Hematopoietic multipotent progenitor cell treated with erythropoietin and hydrocortisone succinate and interleukin-3 and kit ligand, for 15 days (in vitro differentiated cells): Measurements from ENCODE around the gene SPAAR.
A peak's percentile ranks its signal among the peaks of the same experiment; 100 is the strongest.
"Not testable (repeated sequence)": the region's sequence is repeated elsewhere in the genome, so short reads cannot be mapped to it uniquely, and the experiment has no call there.

ENCODE experiments used
- DNase-seq: peaks from one replicate; pipeline ENCODE4 v3.0.0-alpha.2; 2015; ENCODE audit warnings: low spot score

The SPAAR gene

DNA sequence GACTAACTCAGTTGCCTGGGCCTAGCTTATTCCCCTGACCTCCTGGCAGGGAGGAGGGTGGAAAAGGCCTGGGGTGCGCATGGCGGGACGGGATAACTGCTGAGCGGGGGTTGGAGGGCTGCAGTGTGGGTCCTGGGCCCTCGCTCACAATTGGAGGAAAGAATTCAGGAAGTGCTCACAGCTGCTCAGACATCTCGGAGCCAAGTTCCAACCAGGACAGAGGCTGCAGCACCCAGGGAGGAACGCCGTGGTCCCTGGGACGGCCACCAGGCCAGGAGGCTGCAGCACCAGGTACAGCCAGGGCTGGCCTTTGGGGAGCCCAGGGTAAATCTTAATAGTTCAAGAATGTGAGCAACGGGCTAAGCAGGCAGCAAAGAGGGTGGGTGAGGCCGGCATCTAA, at the start of gene SPAAR:
Gene SPAAR, plus strand, starts transcription at position 217 of the 400 bp plus-strand sequence. CDS start 974 bp downstream, outside the sequence.
- DNase-seq, result no peak

DNA sequence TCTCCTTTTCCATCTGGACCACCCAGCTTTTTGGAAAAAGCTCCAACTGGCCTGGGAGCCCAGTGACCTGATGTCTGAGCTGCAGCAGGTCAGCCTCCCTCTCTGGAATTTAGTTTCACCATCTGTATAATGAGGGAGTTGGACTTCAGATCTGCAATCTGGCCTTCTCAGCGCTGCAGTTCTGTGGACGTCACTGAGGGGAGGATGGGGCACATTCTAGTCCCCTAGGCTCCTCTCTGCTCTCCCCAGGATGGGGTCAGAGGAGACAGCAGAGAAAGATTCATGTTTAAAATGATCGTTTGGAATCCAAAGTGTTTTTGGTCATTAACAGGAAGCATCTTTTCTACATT, 49.3 kb upstream of the SPAAR start:
- DNase-seq, result no peak

GRCh38 chr9:35861161-35861897, 48.0 kb upstream of the SPAAR start:
- no peak for DNase-seq

DNA sequence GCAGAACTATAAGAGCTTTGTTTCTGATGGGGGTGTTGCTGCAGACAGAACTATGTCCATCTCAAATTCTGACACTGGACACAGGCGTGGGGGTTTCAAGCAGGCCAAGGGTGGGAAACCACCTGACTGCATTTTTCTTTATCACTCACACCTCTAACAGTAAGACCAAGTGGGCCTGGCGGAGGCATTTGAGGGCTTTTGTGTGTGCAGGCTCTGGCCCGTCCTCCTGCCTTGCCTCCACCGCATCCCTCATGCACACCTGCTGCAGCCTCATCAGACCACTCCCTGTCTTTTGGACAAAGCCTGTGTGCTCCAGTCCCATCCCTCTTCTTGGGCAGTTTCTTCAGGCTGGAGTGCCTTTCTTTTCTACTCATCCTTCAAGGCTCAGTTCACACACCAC, 47.0 kb upstream of the SPAAR start:
- DNase-seq, result no peak

DNA sequence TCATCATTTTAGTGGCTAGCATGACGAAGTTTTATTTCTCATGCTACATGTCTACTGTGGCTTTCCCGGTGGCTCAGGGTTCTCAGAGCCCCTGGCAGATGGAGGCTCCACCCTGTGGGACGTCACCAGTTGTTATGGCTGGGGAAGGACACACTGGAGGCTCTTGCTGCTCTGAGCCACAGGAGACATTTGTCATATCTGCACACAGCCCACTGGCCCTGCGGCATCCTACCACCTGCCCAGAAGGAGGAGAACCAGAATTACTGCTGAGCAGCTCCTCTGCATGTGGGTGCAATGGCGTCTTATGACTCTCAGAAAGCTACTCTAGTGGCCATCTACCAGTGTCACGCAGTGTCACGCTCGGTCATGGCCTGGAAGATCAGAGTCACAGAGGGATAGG, 45.7 kb upstream of the SPAAR start:
- no peak for DNase-seq

GRCh38 chr9:35864695-35865255, 44.5 kb upstream of the SPAAR start:
- DNase-seq, result no peak

DNA sequence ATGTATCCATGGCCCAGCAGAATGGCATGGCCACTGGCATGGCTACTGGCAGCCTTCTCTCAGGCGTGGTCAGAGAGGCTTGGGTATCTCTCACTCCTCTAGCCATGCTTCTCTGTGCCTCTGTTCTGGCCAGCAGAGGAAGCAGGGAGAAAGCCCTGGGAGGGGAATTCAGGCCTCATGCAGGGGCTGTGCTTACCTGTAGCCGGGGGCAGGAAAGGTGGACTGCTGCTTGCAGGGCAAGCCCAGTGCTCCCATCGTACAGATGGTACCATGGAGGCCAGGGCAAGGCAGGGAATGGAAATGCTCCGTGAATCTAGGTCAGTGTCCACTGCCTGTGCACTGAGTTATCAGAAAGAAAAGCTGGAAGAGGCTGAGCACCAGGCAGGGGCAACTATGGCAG, 41.8 kb upstream of the SPAAR start:
- DNase-seq, result no peak

GRCh38 chr9:35868933-35869332, 40.4 kb upstream of the SPAAR start:
- no peak for DNase-seq

- no peak for DNase-seq
Observed at GRCh38 chr9:35869621-35870216, 39.6 kb upstream of the SPAAR start.

DNA sequence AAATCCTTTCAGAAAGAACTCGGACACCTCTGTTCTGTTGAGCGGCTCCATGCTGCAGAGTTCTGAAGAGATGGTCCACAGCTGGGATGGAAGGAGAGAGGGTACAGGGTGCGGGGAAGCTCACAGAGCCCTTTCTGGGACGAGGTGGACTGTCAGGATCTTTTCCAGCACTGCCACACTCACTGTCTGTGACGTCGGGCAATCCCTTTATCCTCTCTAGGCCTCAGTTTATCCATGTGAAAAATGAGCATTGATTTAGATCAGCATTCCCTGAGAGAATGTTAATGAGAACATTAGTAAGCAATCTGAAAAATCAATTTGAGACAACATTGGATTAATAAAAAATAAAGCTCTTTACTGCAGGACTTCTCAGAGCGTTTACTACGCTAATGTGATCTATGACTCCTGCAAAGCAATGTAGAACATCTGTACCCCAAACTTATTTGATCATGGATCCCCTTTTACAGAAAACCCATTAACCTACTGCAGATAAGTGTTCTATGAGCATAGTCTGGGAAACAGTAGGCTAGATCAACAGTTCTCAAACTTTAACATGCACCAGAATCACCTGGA, 38.9 kb upstream of the SPAAR start, which contains the start of gene OR13J1:
Gene OR13J1, minus strand, starts transcription at position 51 of the 573 bp plus-strand sequence. Its CDS starts 0 bp downstream, at position 51.
- no peak for DNase-seq

DNA sequence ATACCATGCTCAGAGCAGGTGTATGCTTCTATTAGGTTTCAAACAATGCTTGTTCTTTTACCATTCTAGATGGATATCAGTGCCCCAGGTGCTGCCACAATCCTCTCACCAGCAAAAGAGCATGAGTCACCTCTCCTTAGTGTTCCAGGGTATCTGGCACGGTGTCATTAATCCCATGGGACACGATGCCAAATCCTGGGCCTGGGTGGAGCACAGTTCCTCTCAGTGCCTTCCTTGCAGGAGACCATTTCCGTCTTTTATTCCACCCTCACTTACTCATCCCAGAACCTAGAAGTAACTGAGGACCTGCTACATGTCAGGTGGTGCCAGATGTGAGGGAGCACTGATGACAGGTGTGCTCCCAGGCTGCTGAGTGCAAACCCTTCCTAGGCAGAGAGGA, 37.7 kb upstream of the SPAAR start:
- DNase-seq, result no peak

DNA sequence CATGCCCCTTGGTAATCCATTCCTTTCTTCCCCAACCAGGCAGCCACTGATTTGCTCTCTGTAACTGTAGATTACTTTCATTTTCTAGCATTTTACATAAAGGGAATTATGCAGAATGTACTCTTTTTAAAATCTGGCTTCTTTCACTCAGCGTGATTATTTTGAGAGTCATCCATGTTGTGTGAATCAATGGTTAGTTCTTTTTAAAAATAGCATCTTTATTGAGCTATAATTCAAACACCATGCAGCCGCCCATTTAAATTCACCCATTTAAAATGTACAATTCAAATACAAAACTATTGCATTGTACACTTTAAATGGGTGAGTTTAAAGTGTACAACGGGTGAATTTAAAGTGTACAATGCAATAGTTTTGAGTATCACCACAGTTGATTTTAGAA, 36.8 kb upstream of the SPAAR start:
- DNase-seq, result no peak

GRCh38 chr9:35882263-35882848, 26.9 kb upstream of the SPAAR start:
- DNase-seq, result peak; percentile 78

- no peak for DNase-seq
Observed at GRCh38 chr9:35882996-35883395, 26.3 kb upstream of the SPAAR start.

DNA sequence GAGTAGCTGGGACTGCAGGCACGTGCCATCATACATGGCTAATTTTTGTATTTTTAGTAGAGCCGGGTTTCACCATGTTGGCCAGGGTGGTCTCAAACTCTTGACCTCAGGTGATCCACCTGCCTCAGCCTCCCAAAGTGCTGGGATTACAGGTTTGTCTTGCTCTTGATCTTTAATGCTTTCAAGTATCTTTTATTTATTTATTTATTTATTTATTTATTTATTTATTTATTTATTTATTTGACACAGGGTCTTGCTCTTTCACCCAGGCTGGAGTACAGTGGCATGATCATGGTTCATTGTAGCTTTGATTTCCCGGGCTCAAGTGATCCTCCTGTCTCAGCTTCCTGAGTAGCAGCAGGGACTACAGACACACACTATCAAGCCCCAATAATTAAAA, 24.4 kb upstream of the SPAAR start:
- not testable (repeated sequence) for DNase-seq

- no peak for DNase-seq
Observed at GRCh38 chr9:35891646-35892045, 17.6 kb upstream of the SPAAR start.

GRCh38 chr9:35892051-35892450, 17.2 kb upstream of the SPAAR start:
- no peak for DNase-seq

DNA sequence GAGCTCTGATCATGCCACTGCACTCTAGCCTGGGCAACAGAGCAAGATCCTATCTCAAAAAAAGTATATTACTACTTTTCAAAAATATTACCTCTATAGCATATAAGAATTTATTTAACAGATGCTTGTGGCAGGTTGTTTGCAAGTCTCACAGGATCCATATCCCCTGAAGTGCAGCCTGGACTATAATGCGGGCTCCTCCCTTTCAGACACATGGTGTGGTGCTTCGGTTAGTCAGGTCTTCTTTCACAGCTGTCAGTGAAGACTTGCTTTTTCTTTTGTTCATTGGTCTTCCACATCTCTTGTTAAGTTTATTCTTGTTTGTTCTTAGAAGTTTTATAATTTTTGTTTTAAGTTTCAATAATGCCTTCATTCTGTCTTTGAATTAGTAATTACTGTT, 12.7 kb upstream of the SPAAR start:
- no peak for DNase-seq

GRCh38 chr9:35897376-35898099, 11.8 kb upstream of the SPAAR start:
- DNase-seq, result not testable (repeated sequence)

DNA sequence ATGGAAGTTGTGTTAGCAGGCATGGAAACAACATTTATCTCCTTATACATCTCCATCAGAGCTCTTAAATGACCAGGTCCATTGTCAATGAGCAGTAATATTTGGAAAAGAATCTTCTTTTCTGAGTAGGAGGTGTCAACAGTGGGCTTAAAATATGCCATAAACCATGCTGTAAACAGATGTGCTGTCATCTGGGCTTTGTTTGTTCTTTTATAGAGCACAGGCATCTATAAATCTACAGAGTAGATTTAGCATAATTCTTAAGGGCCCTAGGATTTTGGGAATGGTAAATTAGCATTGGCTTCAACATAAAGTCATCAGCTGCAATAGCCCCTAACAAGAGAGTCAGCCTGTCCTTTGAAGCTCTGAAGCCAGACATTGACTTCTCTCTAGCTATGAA, 11.0 kb upstream of the SPAAR start:
- no peak for DNase-seq

DNA sequence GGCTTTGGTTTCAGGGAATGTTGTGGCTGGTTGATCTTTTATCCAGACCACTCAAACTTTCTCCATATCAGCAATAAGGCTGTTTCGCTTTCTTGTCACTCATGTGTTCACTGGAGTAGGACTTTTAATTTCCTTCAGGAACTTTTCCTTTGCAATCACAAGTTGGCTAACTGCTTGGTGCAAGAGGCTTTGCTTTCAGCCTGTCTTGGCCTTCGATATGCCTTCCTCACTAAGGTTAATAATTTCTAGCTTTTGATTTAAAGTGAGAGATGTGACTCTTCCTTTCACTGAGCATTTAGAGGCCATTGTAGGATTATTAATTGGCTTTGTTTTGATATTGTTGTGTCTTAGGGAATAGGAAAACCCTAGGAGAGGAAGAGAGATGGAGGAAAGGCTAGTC, 10.3 kb upstream of the SPAAR start:
- no peak for DNase-seq

DNA sequence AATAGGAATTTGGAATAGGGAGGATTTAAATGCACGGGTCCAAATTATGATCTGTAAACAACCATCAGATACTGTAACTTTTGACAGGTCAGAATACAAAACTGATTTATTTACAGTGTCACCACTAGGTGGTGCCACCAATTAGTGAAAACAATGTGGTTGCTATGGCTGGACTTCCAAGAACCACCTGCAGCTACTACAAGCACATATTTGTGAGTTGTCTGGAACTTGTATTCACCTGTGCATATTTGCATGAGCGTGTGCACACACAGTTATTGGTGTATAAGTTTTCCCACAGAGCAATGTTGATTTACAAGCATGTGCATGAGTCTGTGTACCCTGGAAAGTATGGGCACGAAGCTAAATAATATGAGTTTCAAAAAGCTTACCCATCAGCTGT, 6.2 kb upstream of the SPAAR start:
- peak; percentile 46 for DNase-seq
